C1 segment of cervical spinal cord (tissue), 14 donors: ENCODE results near the gene LRRFIP1.
A peak's percentile ranks its signal among the peaks of the same experiment; 100 is the strongest.
"Not testable (repeated sequence)": the region's sequence is repeated elsewhere in the genome, so short reads cannot be mapped to it uniquely, and the experiment has no call there.

ENCODE experiments used
- DNase-seq, 14 donors: peaks; one replicate each; lab custom pipeline; 2025; lab: John Stamatoyannopoulos, UW

The LRRFIP1 gene

DNA sequence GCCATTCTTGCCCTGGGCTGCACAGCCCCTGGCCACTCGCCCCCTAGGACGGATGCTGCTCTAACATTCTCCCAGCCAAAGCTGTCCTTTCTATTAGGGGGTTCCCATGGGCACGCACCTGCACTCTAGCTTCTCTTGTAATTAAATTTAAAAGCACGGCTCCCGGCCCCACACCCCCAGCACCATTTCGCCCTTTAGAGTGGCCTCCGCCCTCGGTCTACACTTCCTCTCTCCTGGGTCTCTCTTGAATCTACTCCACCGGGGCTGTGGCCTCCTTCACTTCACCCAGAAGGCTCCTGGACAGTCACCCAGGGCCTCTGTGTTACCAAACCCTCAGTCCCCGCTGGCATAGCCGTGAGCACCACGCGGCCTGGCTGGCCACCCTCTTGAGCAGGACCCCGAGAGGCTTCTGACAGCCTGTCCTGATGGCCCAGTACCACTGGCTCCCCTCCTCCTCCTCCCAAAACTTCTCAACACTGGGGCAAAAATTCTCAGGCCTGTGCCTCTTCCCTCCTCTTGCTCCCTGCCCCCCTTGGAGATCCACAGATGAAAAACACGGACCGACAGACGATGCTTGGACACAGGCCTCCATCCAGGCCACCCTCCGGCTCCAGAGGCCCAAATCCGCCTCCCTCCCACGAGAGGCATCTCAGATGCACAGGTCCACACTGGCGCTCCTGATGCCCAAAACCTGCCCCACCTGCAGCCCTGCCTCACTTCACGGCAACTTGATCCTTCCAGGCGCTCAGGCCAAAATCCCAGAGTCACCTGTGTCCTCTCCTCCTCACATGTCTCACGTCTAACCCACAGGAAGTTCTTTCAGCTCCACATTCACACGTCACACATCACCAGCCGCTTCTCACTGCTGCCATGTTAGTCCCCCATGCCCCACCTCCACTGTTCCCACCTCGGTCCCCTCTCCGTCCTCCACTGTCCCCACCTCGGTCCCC is 29.9 kb upstream of the LRRFIP1 start:
- no peak for DNase-seq

DNA sequence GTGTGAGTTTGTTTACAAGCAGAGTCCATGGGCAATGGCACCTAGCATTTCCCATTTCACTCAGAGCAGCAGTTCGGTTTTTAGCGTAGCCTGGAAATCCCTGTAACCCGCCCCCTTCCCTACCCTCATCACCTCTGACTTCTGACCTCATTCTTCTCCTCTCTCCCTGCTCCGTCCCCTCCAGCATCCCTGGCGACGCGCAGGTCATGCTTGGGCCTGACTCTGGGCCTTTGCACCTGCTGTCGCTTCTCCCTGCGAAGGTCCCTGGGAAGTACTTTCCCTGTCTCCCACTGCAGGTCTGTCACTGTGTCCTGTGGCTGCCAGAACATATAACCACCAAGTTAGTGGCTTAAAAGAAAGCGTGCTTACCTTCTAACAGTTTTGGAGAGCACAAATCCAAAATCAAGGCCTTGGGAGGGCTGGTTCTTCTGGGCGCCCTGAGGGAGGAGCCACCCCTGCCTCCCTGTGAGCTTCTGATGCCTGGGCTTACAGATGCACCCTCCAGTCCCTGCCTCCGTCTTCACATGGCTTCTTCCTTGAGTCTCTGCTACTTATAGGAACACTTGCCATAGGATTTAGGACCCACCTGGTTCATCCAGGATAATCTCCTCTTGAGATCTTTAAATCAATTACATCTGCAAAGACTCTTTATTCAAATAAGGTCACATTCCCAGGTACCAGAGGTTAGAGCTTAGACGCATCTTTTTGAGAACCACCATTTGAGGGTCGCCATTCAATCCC is 28.7 kb upstream of the LRRFIP1 start:
- DNase-seq, result no peak

DNA sequence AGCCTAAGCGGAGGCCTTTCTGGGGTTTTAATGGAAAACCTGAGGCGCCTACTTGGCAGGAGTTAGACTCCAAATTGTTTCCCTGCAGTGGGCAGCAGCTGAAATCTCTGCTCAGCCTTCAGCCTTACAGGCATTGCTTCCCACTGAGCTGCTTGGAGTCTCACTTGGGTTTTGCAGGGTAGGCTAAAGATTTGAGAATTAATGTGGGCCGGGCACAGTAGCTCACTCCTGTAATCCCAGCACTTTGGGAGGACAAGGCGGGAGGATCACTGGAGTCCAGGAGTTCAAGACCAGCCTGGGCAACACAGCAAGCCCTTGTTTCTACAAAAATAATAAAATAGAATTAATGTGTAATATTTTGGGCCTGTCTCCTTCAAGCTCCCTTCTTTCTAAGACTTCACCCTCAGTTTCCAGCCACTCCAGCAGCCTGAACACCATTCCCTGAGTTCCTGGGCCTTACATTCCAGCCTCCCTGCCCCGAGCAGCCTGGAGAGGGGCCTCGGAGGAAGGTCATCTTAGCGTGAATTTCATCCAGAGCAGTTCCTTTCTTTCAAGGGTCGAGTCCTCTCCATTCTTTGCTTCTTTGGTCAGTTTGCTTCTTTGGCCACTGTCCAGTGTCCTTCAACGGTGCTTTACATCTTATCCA is 27.8 kb upstream of the LRRFIP1 start:
- no peak for DNase-seq

DNA sequence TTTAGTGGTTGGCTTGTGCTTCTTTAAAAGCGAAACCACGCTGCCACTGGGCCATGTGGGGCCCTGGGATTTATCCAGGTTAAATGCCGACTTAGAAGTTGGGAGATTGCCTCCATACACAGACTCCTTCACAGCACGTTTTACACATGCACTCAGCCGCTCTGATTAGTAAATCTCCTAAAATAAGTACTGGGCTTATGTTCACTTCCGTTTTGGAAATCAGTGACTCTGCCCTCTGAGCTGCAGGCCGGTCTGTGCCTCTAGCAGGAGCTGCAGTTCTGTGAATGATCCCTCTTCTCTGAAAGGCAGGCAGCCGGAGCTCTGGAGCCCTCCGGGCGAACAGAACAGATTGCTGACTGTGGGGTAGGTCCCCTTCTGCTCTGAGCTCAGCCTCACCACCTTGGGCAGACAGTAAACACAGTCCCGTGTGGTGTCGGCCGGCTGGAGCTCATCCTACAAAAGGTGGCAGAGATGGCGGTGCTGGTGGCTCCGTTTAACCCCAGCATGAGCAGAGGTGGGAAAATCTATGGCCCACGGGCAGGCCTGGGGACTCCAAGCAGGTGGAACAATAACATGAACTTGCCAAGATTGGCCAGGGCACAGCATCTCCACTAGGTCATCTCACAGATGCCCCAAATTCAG is 27.1 kb upstream of the LRRFIP1 start:
- DNase-seq, result peak in 3 of 14 donors; percentile 10 to 74 (median 15)

DNA sequence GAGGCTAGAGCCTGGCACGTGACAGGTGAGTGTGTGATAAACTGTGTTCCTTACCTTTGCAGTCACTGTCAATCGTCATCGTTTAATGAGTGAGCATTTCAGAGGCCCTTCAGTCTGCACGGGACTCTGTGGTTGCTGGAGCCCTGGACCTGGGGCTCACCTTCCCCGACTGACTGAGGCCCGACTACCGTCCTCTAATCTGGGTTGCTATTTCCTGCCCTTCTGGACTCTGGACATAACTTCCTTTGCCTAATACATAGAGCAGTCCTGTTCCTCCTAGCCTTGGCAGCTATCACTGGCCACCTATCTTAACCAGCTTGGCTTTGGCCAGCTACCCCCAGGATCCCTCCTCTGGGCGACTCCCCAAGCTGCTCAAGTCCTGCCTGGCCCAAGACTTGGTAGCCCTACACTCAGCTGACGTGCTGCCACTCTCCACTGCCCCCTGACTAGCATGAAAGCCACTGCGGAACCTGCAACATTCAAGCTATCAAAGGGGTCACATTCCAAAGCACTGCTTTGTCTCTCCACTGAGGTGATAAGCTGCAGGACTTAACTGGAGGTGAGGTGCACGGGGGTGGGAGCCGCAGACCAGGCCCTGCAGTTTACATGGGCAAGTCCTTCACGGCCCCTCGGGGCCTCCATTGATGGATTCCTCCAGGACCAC is 25.8 kb upstream of the LRRFIP1 start:
- DNase-seq, result no peak

DNA sequence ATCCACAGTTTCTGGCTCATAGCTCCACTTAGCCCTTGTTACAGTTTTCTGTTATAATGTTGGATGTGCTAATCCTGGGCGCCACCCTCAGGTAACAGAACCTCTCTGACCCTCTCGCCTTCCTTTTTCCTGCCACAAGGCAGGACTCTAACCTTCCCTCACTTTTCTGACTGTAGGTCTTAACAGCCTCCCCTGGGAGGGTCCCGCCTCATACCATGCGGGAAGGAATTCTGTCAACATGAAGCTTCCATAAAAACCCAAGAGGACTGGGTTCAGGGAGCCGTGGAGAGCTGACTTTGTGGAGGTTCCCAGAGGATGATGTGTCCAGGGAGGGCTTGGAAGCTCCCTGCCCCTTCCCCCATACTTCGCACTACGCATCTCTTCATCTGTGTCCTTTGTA is 25.0 kb upstream of the LRRFIP1 start:
- DNase-seq, result no peak

DNA sequence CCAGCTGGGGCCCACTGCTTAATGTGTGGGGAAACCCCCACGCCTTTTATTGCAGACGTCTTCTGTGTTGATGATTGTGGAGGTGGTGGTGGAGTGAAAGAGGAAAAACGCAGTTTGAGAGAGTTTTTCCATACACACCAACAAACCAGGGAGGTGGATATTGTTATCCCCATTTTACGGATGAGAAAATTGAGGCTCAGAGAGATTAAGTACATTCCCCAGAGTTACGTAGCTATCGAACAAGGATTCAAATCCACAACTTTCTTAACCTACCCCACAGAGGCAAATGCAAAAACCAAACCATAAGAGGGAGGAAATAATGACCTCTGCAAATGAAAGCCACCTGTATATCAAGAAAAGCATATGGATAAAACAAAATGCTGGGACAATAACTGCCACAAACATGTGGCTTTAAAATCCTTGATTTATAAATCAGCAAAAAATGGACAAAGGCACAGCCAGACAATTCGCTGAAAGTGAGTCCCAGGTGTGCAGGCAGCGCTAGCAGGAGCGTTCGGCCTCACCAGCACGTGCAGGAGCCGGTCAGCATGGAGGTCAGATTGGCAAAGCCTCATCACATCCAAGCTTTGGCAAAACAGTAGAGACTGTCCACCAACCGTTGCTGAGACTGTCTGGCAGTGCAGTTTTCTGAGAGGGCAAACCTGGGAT is 24.2 kb upstream of the LRRFIP1 start:
- no peak for DNase-seq

DNA sequence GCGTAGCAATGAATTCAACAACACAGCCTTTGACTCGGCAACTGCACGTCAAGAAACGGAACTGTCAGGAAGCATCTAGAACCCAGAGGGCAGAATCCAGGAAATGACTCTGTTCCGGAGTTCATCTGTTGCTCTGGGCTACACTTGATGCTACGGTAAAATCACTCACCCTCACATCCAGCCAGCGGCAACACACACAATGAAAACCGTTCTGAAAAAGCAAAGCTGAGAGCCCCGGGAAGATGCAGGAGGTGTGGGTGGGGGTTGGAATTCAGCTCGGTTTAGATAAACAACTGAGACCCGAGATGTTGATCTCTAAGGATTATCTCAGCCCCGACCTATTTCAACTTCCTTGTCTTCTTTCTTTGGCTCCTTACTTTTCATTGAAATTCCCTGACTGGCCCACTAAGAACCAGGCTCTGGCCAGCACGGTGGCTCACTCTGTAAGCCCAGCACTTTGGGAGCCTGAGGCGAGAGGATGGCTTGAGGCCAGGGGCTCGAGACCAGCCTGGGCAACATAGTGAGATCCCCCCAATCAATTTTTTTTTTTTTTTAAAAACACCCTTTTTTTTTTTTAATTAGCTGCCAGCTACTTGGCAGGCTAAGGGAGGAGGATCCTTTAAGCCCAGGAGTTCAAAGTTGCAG is 23.5 kb upstream of the LRRFIP1 start:
- DNase-seq, result peak in 7 of 14 donors; percentile 6 to 57 (median 34)

DNA sequence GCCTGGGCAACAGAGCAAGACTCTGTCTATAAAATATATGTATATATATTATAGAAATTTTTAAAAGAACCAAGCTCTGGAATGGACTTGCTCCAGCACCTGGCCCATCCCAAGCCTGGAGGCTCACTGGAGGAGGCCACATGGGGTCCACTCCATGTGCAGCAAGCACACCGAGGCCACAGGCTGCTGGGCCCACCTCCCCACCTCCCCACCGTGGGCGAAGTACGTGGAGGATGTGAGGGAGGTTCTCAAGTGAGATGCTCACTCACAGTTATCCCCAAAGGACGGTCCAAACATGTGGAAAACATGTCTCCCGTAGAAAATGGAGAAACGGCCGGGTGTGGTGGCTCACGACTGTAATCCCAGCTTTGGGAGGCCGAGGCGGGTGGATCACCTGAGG is 23.0 kb upstream of the LRRFIP1 start:
- no peak for DNase-seq

DNA sequence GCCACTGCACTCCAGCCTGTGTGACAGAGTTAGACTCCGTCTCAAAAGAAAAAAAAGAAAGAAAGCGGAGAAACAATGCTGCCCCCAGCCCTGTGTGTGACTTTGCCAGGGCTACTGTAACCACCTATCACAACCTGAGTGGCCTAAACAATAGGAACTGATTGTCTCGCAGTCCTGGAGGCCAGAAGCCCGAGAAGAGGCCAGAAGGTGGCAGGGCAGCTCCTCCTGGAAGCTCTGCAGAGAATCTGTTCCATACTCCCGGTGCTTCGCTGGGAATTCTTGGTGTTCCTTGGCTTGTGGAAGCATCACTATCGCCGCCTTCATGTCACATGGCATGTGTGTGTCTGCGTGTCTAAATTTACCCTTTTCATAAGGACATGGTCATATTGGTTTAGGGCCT is 22.4 kb upstream of the LRRFIP1 start:
- no peak for DNase-seq

DNA sequence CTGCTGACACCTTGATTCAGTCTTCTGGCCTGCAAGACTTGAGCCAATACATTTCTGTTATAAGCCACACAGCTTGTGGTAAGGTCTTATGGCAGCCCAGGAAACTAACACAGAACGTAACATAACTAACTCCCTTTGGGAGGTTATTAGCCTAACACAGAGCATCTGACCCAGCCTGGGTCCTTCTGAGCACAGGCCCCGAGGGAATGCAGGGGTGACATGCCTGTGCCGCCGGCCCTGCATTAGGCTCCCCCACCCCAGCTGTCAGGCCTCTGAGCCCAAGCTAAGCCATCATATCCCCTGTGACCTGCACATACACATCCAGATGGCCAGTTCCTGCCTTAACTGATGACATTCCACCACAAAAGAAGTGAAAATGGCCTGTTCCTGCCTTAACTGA is 20.9 kb upstream of the LRRFIP1 start:
- not testable (repeated sequence) for DNase-seq

DNA sequence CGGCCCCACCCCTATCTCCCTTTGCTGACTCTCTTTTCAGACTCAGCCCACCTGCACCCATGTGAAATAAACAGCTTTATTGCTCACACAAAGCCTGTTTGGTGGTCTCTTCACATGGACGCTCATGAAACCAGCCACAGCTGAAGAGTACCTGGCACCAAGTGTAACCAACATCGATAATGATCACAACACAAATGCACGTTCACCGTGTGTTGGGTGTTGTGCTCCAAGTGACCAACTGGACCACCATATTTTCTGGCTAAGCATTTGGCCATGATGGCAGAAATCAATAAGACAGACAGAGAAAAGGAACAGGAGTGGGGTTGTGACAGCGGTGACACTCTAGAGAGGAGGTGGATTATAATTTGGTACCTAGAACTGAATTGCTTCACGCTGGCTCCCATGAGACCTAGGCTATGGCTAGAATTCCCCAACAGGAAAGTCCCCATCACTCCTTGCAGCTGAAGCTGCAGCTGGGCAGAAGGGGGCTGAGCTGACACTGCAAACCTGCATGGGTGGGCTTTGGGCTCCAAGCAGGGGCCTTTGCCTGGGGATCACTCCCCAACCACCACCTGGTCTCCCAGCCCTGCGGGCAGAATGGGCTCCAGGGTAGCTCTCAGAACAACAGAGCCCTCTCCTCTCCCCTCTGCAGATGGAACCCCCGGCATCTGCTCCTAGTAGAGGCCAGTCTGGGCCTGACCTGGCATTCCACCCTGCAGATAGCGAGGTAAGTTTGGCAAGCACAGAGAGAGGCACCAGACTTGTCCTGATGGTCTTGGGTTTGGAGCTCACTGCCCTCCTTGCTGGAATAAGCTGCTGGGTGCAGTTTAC is 14.6 kb upstream of the LRRFIP1 start:
- DNase-seq, result no peak

DNA sequence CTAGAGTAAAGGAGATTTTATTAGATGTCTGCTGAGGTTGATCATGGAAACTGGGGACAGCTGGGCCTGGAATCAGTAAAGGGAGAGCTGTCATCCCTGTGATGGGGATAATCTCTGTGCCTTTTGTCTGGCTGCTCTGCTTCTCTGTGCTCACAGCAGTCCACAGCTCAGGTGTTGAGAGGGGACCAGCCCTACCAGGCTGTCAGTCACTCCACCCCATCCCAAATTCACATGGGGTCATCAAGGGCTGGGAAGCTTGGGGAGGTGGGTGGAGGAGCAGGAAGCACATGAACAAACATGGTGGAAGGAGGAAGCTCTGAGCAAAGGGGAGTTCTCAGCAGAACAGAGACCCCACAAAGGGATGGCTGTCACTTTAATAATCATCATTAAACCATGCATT is 13.7 kb upstream of the LRRFIP1 start:
- no peak for DNase-seq

DNA sequence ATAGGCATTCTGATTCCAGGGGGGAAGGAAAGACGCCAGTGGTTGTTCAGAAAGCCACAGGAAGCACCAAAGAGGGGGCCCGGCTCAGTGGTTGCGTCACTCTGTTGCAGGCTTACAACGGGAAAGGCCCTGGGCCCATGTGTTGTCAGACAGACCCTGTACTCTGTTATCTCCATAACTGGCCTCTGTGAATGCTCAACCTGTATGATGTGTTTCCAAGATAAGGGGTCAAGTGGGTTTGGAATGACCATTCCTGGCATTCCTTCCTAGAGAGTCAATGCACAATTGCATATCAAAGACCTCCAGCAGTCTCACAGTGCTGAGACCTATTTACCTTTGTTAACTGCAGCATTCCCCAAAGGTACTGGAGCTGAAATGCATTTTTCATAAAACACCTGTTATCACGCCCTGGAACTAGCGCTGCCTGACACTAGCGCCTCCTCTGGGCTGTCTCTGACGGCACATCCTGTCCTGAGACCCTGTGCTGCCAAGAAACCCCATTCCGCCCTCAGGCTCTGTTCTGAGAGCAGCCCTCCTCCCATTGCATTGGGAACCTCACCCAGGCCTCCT is 13.2 kb upstream of the LRRFIP1 start:
- DNase-seq, result no peak

DNA sequence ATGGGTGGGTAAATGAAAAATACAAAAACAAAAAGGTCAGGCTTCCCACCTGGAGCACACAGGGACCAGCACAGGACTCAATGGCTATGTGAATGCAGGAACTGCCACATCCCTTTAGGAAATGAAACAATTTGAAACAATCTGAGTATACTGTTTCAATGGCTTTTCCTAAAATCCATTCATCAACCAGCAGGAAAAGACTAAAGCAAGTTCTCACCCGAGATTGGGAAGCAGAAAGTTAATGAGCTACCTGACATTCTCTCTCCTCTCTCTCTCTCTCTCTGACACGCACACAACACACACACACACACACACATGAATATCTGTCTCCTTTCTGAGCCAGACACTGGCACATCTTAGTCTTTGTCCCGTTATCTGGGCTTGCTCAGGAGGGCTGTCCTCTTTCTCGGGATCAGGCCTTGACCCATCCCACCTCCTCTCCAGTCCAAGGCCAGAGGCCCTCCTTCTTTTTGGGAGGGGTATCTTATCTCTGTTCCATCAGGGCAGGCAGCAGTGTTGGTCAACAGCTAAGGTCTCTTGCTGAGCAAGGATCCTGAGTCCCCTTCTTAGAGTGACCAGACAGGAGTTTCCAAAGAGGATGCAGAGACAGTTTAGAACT is 11.6 kb upstream of the LRRFIP1 start:
- no peak for DNase-seq

DNA sequence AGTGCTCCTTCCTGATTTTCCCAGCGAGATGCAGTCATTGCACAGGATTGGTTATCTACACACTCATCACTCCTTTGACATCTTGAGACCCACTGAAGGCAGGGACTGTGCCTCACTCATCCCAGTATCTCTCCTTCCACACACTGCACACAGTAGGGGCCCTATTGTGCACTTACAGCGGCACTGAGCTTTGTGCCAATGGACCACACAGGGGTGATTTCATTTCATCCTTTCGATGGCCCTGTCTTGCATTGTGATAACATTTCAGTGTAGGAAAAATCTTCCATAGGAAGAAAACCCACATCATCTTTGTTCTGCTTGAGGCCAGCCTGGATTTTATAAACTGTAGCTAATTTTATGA is 11.0 kb upstream of the LRRFIP1 start:
- no peak for DNase-seq

DNA sequence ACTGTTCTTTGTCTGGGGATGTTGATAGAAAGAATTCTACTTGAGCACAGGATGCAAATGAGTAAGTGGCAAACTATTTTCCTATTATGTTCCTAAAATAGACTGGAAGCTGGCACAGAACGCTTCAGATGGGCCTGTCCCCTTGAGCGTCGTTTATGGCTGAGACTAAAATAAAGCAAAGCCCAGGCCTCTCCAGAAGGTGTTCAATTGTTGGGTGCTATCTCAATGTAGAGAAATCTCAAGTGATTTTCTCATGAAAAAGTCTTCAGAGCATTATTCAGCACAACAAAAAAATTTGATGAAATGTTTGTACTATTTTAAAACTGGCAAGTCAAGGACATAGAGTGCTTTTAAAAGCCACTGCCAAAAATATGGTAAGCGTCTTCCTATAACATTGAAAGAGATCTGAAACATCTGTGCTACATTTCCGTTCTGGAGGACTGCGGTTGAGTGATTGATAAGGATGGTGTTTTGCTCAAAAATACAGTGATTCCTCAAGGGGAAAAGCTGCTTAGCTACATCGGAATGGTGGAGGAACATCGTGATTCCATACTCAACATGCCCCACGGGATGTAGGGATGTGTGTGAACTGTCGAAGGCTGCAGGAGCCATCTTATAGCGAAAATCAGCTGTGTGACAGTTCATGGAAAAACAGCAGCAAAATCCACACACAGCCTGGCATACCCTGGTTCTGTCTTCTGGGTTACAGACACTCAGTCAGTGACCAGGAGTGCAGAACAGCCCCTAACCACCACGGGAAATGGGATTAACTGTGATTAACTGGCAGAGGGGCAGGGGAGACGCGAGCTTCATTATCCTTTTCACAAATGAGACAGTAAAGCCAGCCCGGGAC is 10.4 kb upstream of the LRRFIP1 start:
- DNase-seq, result no peak

DNA sequence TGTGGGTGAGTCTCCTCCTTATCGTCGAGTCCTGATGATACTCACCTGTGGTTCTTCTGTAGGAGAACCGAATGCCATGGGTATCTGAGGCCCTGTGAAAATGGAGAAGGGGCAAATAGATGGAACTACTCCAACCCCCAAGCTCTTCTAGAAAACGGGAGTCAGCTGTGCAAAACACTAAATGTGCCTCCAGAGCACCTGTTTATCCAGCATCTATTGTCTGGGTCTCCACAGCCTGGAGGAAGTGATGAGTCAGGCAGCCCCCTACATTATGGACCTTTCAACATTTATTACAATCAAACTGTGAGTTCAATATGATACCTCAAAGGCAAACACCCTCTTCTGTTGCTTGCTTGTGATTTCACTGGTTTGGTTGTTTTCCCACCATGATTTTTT is 9.8 kb upstream of the LRRFIP1 start:
- DNase-seq, result no peak
